Panc1 (cell line): ENCODE results near the gene TNNC2. TPM values are rescaled to one million over a fixed set of nuclear protein-coding genes. Genes with fewer than 3 reads are reported as not detected.

Experiments used
- ATAC-seq: fragments of 200-7000 bp; cut with Tn5 transposase; 2 replicates; pipeline ENCODE4 v1.9.1; 2020; ENCODE audit warnings: mild to moderate bottlenecking, moderate library complexity
- BruUV-seq: library from RNA; stranded (reverse); fragments of 400-500 nt; replicated peaks from 2 replicates; lab custom pipeline; 2021; lab: Mats Ljungman, UMichigan
- CTCF ChIA-PET: fragments of 300-600 bp; sonication (Branson Sonifier 250); formaldehyde crosslinking; loops from one replicate; lab custom pipeline; 2022; ENCODE audit warnings: antibody characterized with exemption; lab: Charles Lee
- POLR2A ChIA-PET: fragments of 300-600 bp; sonication (Branson Sonifier 250); formaldehyde crosslinking; loops from one replicate; lab custom pipeline; 2022; ENCODE audit warnings: antibody characterized with exemption; lab: Charles Lee
- DNase-seq: peaks from one replicate; pipeline ENCODE4 v3.0.0-alpha.2; 2010; ENCODE audit warnings: low read depth, low spot score
- H3K27ac ChIP-seq: 2 replicates; pipeline ENCODE4 v1.5.1; 2011; ENCODE audit warnings: mild to moderate bottlenecking, low read length, inconsistent platforms
- H3K27me3 ChIP-seq: fragments of 200-500 bp; sonication (Bioruptor generic); 2 replicates; pipeline ENCODE4 v1.6.0; 2014; ENCODE audit warnings: low read length, inconsistent platforms; ENCODE audit not compliant: control insufficient read depth, insufficient read depth
- H3K36me3 ChIP-seq: fragments of 200-500 bp; sonication (Bioruptor generic); 2 replicates; pipeline ENCODE4 v1.5.1; 2014; ENCODE audit warnings: inconsistent platforms, mild to moderate bottlenecking, low read length, moderate library complexity; ENCODE audit not compliant: control insufficient read depth, insufficient read depth
- H3K4me1 ChIP-seq: 2 replicates; pipeline ENCODE4 v1.5.1; 2011; ENCODE audit warnings: inconsistent platforms, mild to moderate bottlenecking, low read length, moderate library complexity; ENCODE audit not compliant: control insufficient read depth, insufficient read depth
- H3K4me3 ChIP-seq, 2 experiments: 2 replicates each; pipeline ENCODE4 v1.5.1; 2011 to 2012; ENCODE audit warnings: low read depth in 2 of 2, low read length in 2 of 2, mild to moderate bottlenecking in 2 of 2, inconsistent platforms in 1 of 2, moderate library complexity in 1 of 2
- H3K9me3 ChIP-seq: fragments of 200-500 bp; sonication (Bioruptor generic); 2 replicates; pipeline ENCODE4 v1.5.1; 2014; ENCODE audit warnings: low read depth, mild to moderate bottlenecking, inconsistent platforms, low read length, moderate library complexity; ENCODE audit not compliant: control insufficient read depth, insufficient read depth
- CTCF ChIP-seq: fragments of 450-650 bp; IDR thresholded peaks from 2 replicates; pipeline ENCODE4 v1.5.1; 2017; ENCODE audit warnings: mild to moderate bottlenecking
- POLR2AphosphoS5 ChIP-seq: IDR thresholded peaks from 2 replicates; pipeline ENCODE4 v1.6.1; 2012; ENCODE audit warnings: mild to moderate bottlenecking, low read depth, low read length, moderate library complexity
- REST ChIP-seq, 2 experiments: IDR thresholded peaks; 2 replicates each; pipeline ENCODE4 v1.6.1; 2011 to 2012; ENCODE audit warnings: low read depth in 2 of 2, control low read depth in 1 of 2, low read length in 1 of 2, mild to moderate bottlenecking in 1 of 2, moderate library complexity in 1 of 2; ENCODE audit not compliant: insufficient read depth in 1 of 2
- SIN3A ChIP-seq: IDR thresholded peaks from 2 replicates; pipeline ENCODE4 v1.6.1; 2012; ENCODE audit warnings: low read depth, mild to moderate bottlenecking, low read length, moderate library complexity, borderline replicate concordance; ENCODE audit not compliant: insufficient read depth
- TCF7L2 ChIP-seq: IDR thresholded peaks from 2 replicates; pipeline ENCODE4 v1.6.1; 2011; ENCODE audit warnings: mild to moderate bottlenecking, low read depth, low read length, inconsistent platforms
- in situ Hi-C: cut with HindIII; loops from 2 replicates; pipeline ENCODE4 v1.10.0; 2016; ENCODE audit warnings: low sequenced_read_pairs, low pct_unique_long_range_greater_than_20kb
- intact Hi-C: fragments of 100-400 bp; cut with micrococcal nuclease; formaldehyde crosslinking; loops from one replicate; pipeline ENCODE4 v1.10.0; 2022; ENCODE audit not compliant: unreplicated experiment
- total RNA-seq: library from RNA; stranded (reverse); gene quantifications from one replicate; pipeline ENCODE4 v1.2.1, GENCODE V29; 2021; ENCODE audit not compliant: unreplicated experiment

Gene TNNC2
- total RNA-seq, 1 experiment from 2014 or later: 0.26 TPM

- no peak for TF ChIP-seq SIN3A
- peak in 1 of 2 experiments; percentile 38; a peak in 1 of 4 replicates for TF ChIP-seq REST (IDR thresholded peaks at IDR 0.05; ENCODE audit: insufficient read depth in 1 of 2, low read depth in 2 of 2, low read length in 1 of 2)
- TF ChIP-seq POLR2AphosphoS5: peak; percentile 89
- no peak for TF ChIP-seq CTCF
- TF ChIP-seq TCF7L2: peak; percentile 97
- in situ Hi-C loops (no loop called here), intact Hi-C loops (loop anchor here (10.0 kb wide), 2 partner anchors 324 to 454 kb away; no protein-coding TSS in a partner anchor)
- Histone ChIP-seq H3K27ac (peak overlapping the region; percentile 84), H3K4me3 (no peak overlapping the region), H3K27me3 (no peaks in the 10 kb centered on the region), H3K4me1 (peaks cover 44% of the 10 kb centered on the region), H3K9me3 (no peaks in the 10 kb centered on the region), H3K36me3 (no peaks in the 10 kb centered on the region)
- BruUV-seq: no TSS peak
- DNase-seq (peak; percentile 99), ATAC-seq (peak; percentile 89)
- ChIA-PET CTCF (interaction anchor here (0.6 to 0.9 kb wide), 3 partner anchors 9 to 150 kb away, joined by 3 to 5 read pairs (median 4); partner anchors contain the start of gene WFDC10A), POLR2A (interaction anchor here (0.6 kb wide), 1 partner anchor 383 kb away, joined by 12 read pairs; no protein-coding TSS in a partner anchor)
These were observed 47.8 kb downstream of the TNNC2 start for GRCh38 chr20:45779011-45779915.

GRCh38 chr20:45776931-45777330 is 50.2 kb downstream of the TNNC2 start:
- Histone ChIP-seq H3K36me3 (no peaks in the 10 kb centered on the region), H3K9me3 (no peaks in the 10 kb centered on the region), H3K27me3 (no peaks in the 10 kb centered on the region), H3K4me1 (peaks cover 36% of the 10 kb centered on the region), H3K4me3 (no peak overlapping the region), H3K27ac (no peak overlapping the region)
- intact Hi-C loops (loop anchor here (10.0 kb wide), 2 partner anchors 322 to 452 kb away; no protein-coding TSS in a partner anchor), in situ Hi-C loops (no loop called here)
- ATAC-seq (no peak), DNase-seq (no peak)
- no TSS peak for BruUV-seq
- ChIA-PET CTCF (no interaction called here), POLR2A (no interaction called here)
- TF ChIP-seq SIN3A: no peak
- no peak for TF ChIP-seq POLR2AphosphoS5
- no peak for TF ChIP-seq TCF7L2
- no peak for TF ChIP-seq REST (IDR thresholded peaks at IDR 0.05; ENCODE audit: insufficient read depth in 1 of 2, low read depth in 2 of 2, low read length in 1 of 2)
- no peak for TF ChIP-seq CTCF
